Gastroesophageal sphincter (tissue), 3 donors: ENCODE measurements around the gene PHOX2A.

Source experiments
- CTCF ChIP-seq, 4 experiments: fragments of 200-600 bp in 2 of 4; fragments of 450-650 bp in 2 of 4; sonication (generic) in 1 of 4; IDR thresholded peaks; one replicate each; pipeline ENCODE4 v1.5.1; 2017 to 2019; ENCODE audit warnings: antibody characterized with exemption in 4 of 4, mild to moderate bottlenecking in 2 of 4, moderate library complexity in 2 of 4
- EP300 ChIP-seq: sonication (generic); formaldehyde crosslinking; IDR thresholded peaks from one replicate; pipeline ENCODE4 v1.6.1; 2017; ENCODE audit warnings: antibody characterized with exemption, mild to moderate bottlenecking
- POLR2A ChIP-seq, 2 donors: fragments of 450-650 bp; IDR thresholded peaks; one replicate each; pipeline ENCODE4 v1.6.1; 2017; ENCODE audit warnings: antibody characterized with exemption in 2 of 2, mild to moderate bottlenecking in 2 of 2, moderate library complexity in 1 of 2
- POLR2AphosphoS5 ChIP-seq: sonication (generic); formaldehyde crosslinking; IDR thresholded peaks from one replicate; pipeline ENCODE4 v1.6.1; 2017; ENCODE audit warnings: antibody characterized with exemption

DNA sequence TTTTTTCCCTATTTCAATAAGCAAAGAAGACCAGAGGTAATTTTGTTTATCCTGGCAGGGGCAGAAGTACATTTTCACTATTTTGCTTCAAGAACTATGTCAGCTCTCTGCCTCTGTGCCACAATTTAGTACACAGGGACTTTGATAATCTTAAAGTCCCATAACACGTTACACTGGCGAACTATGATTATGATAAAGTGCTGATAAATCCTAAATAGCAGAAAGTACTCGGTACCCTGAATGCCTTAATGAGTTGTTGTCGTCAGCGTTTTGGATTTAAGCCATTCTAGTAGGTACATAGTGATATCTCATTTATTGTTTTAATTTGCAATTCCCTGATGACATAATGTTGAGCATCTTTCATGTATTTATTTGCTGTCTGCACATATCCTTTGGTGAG, 16.6 kb upstream of the PHOX2A start:
- no peak for TF ChIP-seq CTCF (IDR thresholded peaks at IDR 0.05)
- TF ChIP-seq POLR2A (IDR thresholded peaks at IDR 0.05): no peak
- TF ChIP-seq EP300: no peak
- TF ChIP-seq POLR2AphosphoS5: no peak
